Parathyroid adenoma (tissue), 2 donors: ENCODE data around the gene PALD1.

Experiments used
- H2AFZ ChIP-seq: fragments of 300-600 bp; sonication (generic); one replicate; pipeline ENCODE4 v1.7.0; 2017; ENCODE audit warnings: antibody characterized with exemption, mild to moderate bottlenecking
- H3K27ac ChIP-seq: fragments of 300-600 bp; sonication (generic); one replicate; pipeline ENCODE4 v1.7.0; 2017
- H3K27me3 ChIP-seq: fragments of 300-600 bp; sonication (generic); one replicate; pipeline ENCODE4 v1.7.0; 2017; ENCODE audit warnings: low read length; ENCODE audit not compliant: control insufficient read depth, insufficient read depth
- H3K36me3 ChIP-seq: fragments of 300-600 bp; sonication (generic); one replicate; pipeline ENCODE4 v1.7.0; 2017; ENCODE audit warnings: low read length; ENCODE audit not compliant: control insufficient read depth, insufficient read depth
- H3K4me1 ChIP-seq: fragments of 300-600 bp; sonication (generic); one replicate; pipeline ENCODE4 v1.7.0; 2017; ENCODE audit warnings: control low read depth
- H3K4me2 ChIP-seq: fragments of 300-600 bp; sonication (generic); one replicate; pipeline ENCODE4 v1.7.0; 2017; ENCODE audit warnings: low read length
- H3K4me3 ChIP-seq: fragments of 300-600 bp; sonication (generic); one replicate; pipeline ENCODE4 v1.7.0; 2017; ENCODE audit warnings: low read depth, low read length
- H3K79me2 ChIP-seq: fragments of 300-600 bp; sonication (generic); one replicate; pipeline ENCODE4 v1.7.0; 2017; ENCODE audit warnings: control low read depth
- H3K9ac ChIP-seq: fragments of 300-600 bp; sonication (generic); one replicate; pipeline ENCODE4 v1.7.0; 2017; ENCODE audit warnings: mild to moderate bottlenecking
- H3K9me3 ChIP-seq: fragments of 300-600 bp; sonication (generic); one replicate; pipeline ENCODE4 v1.7.0; 2017; ENCODE audit warnings: low read length; ENCODE audit not compliant: control insufficient read depth
- TF ChIP-seq, protein P1 (sequence below): fragments of 300-600 bp; sonication (generic); IDR thresholded peaks from one replicate; pipeline ENCODE4 v1.7.0; 2017; ENCODE audit warnings: antibody characterized with exemption, mild to moderate bottlenecking
- donor health status: primary hyperparathyroidism.

The PALD1 gene

DNA sequence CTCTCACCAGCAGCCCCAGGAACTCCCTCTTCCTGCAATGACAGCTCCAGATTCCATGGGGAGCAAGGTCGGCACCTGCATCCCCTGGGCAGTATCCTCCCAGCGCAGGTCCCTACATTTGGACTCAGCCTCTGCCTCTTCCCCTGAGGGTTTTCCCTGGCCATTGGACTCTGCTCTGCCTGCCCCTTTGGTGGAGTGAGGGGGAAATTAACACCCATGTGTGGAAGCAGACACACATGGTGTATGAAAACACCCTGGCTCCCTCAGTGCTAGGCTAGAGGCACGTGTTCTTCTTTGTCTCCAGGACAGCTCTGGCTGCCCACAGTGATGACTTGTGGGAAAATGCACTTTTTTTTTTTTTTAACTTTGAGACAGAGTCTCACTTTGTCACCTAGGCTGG lies 115.6 kb downstream of the PALD1 start:
- Histone ChIP-seq H3K4me2 (no peak overlapping the region), H3K9ac (no peak overlapping the region), H2AFZ (no peak overlapping the region), H3K27ac (no peak overlapping the region), H3K4me3 (no peak overlapping the region), H3K79me2 (no peaks in the 10 kb centered on the region), H3K9me3 (no peaks in the 10 kb centered on the region), H3K27me3 (no peaks in the 10 kb centered on the region), H3K4me1 (no peaks in the 10 kb centered on the region), H3K36me3 (no peaks in the 10 kb centered on the region)
- TF ChIP-seq, protein P1, sequence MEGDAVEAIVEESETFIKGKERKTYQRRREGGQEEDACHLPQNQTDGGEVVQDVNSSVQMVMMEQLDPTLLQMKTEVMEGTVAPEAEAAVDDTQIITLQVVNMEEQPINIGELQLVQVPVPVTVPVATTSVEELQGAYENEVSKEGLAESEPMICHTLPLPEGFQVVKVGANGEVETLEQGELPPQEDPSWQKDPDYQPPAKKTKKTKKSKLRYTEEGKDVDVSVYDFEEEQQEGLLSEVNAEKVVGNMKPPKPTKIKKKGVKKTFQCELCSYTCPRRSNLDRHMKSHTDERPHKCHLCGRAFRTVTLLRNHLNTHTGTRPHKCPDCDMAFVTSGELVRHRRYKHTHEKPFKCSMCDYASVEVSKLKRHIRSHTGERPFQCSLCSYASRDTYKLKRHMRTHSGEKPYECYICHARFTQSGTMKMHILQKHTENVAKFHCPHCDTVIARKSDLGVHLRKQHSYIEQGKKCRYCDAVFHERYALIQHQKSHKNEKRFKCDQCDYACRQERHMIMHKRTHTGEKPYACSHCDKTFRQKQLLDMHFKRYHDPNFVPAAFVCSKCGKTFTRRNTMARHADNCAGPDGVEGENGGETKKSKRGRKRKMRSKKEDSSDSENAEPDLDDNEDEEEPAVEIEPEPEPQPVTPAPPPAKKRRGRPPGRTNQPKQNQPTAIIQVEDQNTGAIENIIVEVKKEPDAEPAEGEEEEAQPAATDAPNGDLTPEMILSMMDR: no peak

- H3K9ac ChIP-seq: no peak overlapping the region
- no peak overlapping the region for H3K4me2 ChIP-seq
- no peak overlapping the region for H3K27ac ChIP-seq
- H3K9me3 ChIP-seq: no peaks in the 10 kb centered on the region
- H3K79me2 ChIP-seq: no peaks in the 10 kb centered on the region
- TF ChIP-seq, protein P1: no peak
- no peak overlapping the region for H2AFZ ChIP-seq
- no peaks in the 10 kb centered on the region for H3K36me3 ChIP-seq
- no peaks in the 10 kb centered on the region for H3K27me3 ChIP-seq
- no peak overlapping the region for H3K4me3 ChIP-seq
- no peaks in the 10 kb centered on the region for H3K4me1 ChIP-seq
Measured at GRCh38 chr10:70595566-70596016, 117.0 kb downstream of the PALD1 start.

GRCh38 chr10:70596110-70596798 lies 117.7 kb downstream of the PALD1 start:
- Histone ChIP-seq H3K36me3 (no peaks in the 10 kb centered on the region), H3K4me2 (no peak overlapping the region), H2AFZ (no peak overlapping the region), H3K27me3 (no peaks in the 10 kb centered on the region), H3K4me3 (no peak overlapping the region), H3K9me3 (no peaks in the 10 kb centered on the region), H3K79me2 (no peaks in the 10 kb centered on the region), H3K27ac (no peak overlapping the region), H3K9ac (no peak overlapping the region), H3K4me1 (no peaks in the 10 kb centered on the region)
- TF ChIP-seq, protein P1: no peak

GRCh38 chr10:70596860-70597809 lies 118.6 kb downstream of the PALD1 start:
- H3K4me2 ChIP-seq: no peak overlapping the region
- H3K9me3 ChIP-seq: no peaks in the 10 kb centered on the region
- H3K79me2 ChIP-seq: no peaks in the 10 kb centered on the region
- H3K9ac ChIP-seq: no peak overlapping the region
- TF ChIP-seq, protein P1: no peak
- no peak overlapping the region for H3K4me3 ChIP-seq
- no peaks in the 10 kb centered on the region for H3K36me3 ChIP-seq
- H3K27ac ChIP-seq: no peak overlapping the region
- no peaks in the 10 kb centered on the region for H3K27me3 ChIP-seq
- no peak overlapping the region for H2AFZ ChIP-seq
- no peaks in the 10 kb centered on the region for H3K4me1 ChIP-seq
